GM12878 (cell line): ENCODE results near the gene FBXO8. TPM values are rescaled to one million over a fixed set of nuclear protein-coding genes. Genes with fewer than 3 reads are reported as not detected.

Source experiments
- ATAC-seq: fragments of 200-7000 bp; cut with Tn5 transposase; 3 replicates; pipeline ENCODE4 v1.9.1; 2020; ENCODE audit warnings: mild to moderate bottlenecking, moderate library complexity
- BruUV-seq: library from RNA; stranded (reverse); fragments of 400-500 nt; replicated peaks from 2 replicates; lab custom pipeline; 2021; lab: Mats Ljungman, UMichigan
- CTCF ChIA-PET: fragments of 300-600 bp; sonication (Branson Sonifier 250); formaldehyde crosslinking; extraction: SDS; loops from one replicate; lab custom pipeline; 2021; ENCODE audit warnings: inconsistent platforms; lab: Yijun Ruan, JAX
- POLR2A ChIA-PET: fragments of 350-600 bp; formaldehyde crosslinking; extraction: SDS; loops from one replicate; lab custom pipeline; 2021; ENCODE audit warnings: inconsistent platforms; lab: Charles Lee
- RAD21 ChIA-PET: fragments of 300-600 bp; sonication (Branson Sonifier 250); formaldehyde crosslinking; loops from one replicate; lab custom pipeline; 2023; ENCODE audit warnings: antibody characterized with exemption; ENCODE audit not compliant: unreplicated experiment; lab: Charles Lee
- SMC1A ChIA-PET: fragments of 300-600 bp; sonication (Branson Sonifier 250); formaldehyde crosslinking; loops from one replicate; lab custom pipeline; 2023; ENCODE audit not compliant: unreplicated experiment, uncharacterized antibody; lab: Charles Lee
- DNase-seq: peaks from one replicate; pipeline ENCODE4 v3.0.0-alpha.2; 2011; ENCODE audit warnings: low read depth, low spot score
- FAIRE-seq: peaks from 3 replicates; lab custom pipeline; 2011; peaks lifted over from hg19 to GRCh38; lab: Jason Lieb, UNC
- H2AFZ ChIP-seq: 2 replicates; pipeline ENCODE4 v1.6.0; 2011; ENCODE audit warnings: low read depth, low read length, control low read depth; ENCODE audit not compliant: control insufficient read depth
- H3K27ac ChIP-seq: 2 replicates; pipeline ENCODE4 v1.5.1; 2011; ENCODE audit warnings: control low read depth; ENCODE audit not compliant: control insufficient read depth, insufficient read depth
- H3K27me3 ChIP-seq, 2 experiments: replicated peaks in 1 of 2; 2 replicates each; pipeline versions ENCODE4 v1.6.0 to v1.6.1; 2011; ENCODE audit warnings: low read length in 1 of 2; ENCODE audit not compliant: control insufficient read depth in 2 of 2, insufficient read depth in 2 of 2
- H3K36me3 ChIP-seq, 2 experiments: 2 replicates each; pipeline ENCODE4 v1.5.1; 2011; ENCODE audit warnings: low read length in 1 of 2; ENCODE audit not compliant: control insufficient read depth in 2 of 2, insufficient read depth in 2 of 2
- H3K4me1 ChIP-seq: 2 replicates; pipeline ENCODE4 v1.6.1; 2011; ENCODE audit warnings: mild to moderate bottlenecking, low read length, moderate library complexity, mixed read lengths; ENCODE audit not compliant: control insufficient read depth, insufficient read depth
- H3K4me2 ChIP-seq: 2 replicates; pipeline ENCODE4 v1.6.0; 2011; ENCODE audit warnings: control low read depth; ENCODE audit not compliant: control insufficient read depth, insufficient read depth
- H3K4me3 ChIP-seq: fragments of 200-600 bp; sonication (generic); 2 replicates; pipeline ENCODE4 v1.5.1; 2016
- H3K79me2 ChIP-seq: 2 replicates; pipeline ENCODE4 v1.6.0; 2011; ENCODE audit warnings: low read length; ENCODE audit not compliant: control insufficient read depth, insufficient read depth
- H3K9ac ChIP-seq: 2 replicates; pipeline ENCODE4 v1.8.0; 2011; ENCODE audit warnings: low read length, control low read depth, mixed read lengths; ENCODE audit not compliant: control insufficient read depth, insufficient read depth
- H3K9me3 ChIP-seq: replicated peaks from 3 replicates; pipeline ENCODE4 v1.5.1; 2011; ENCODE audit warnings: mild to moderate bottlenecking, low read length; ENCODE audit not compliant: control insufficient read depth, insufficient read depth
- H4K20me1 ChIP-seq: 2 replicates; pipeline ENCODE4 v1.6.0; 2011; ENCODE audit not compliant: control insufficient read depth, insufficient read depth
- DPF2 ChIP-seq: fragments of 450-650 bp; IDR thresholded peaks from 2 replicates; pipeline ENCODE4 v1.6.1; 2017; ENCODE audit warnings: mild to moderate bottlenecking
- GATAD2B ChIP-seq: fragments of 450-650 bp; conservative IDR thresholded peaks from 2 replicates; pipeline ENCODE4 v1.6.1; 2017; ENCODE audit warnings: low read depth, mild to moderate bottlenecking, moderate library complexity
- IKZF2 ChIP-seq, 2 experiments: fragments of 450-650 bp; IDR thresholded peaks; 2 replicates each; pipeline ENCODE4 v1.6.1; 2017; ENCODE audit warnings: mild to moderate bottlenecking in 2 of 2, moderate library complexity in 2 of 2
- MTA2 ChIP-seq: fragments of 450-650 bp; IDR thresholded peaks from 2 replicates; pipeline ENCODE4 v1.6.1; 2016; ENCODE audit warnings: low read depth, mild to moderate bottlenecking, moderate library complexity
- STAT1 ChIP-seq: fragments of 450-650 bp; conservative IDR thresholded peaks from 2 replicates; pipeline ENCODE4 v1.6.1; 2014; ENCODE audit warnings: antibody characterized with exemption, mild to moderate bottlenecking
- STAT3 ChIP-seq: IDR thresholded peaks from 2 replicates; pipeline ENCODE4 v1.6.1; 2011; ENCODE audit warnings: low read depth, low read length, improper control_type of control experiment
- TCF12 ChIP-seq: IDR thresholded peaks from 2 replicates; pipeline ENCODE4 v1.6.1; 2011; ENCODE audit warnings: low read depth, mild to moderate bottlenecking, low read length
- YBX1 ChIP-seq: fragments of 450-650 bp; IDR thresholded peaks from 2 replicates; pipeline ENCODE4 v1.6.1; 2016; ENCODE audit warnings: antibody characterized with exemption
- WGBS: methylation state at CpG from one replicate; pipeline ENCODE4 v1.1.6; 2016; ENCODE audit warnings: low lambda C conversion rate; ENCODE audit not compliant: insufficient replicate concordance, insufficient coverage; ENCODE audit errors: missing lambda C conversion rate; 5-methylcytosine and 5-hydroxymethylcytosine counted together
- in situ Hi-C: fragments of 300-500 bp; cut with MboI; formaldehyde crosslinking; loops from 9 replicates; pipeline ENCODE4 v1.14.3; 2018; ENCODE audit warnings: mixed read lengths
- intact Hi-C: fragments of 100-400 bp; cut with micrococcal nuclease; formaldehyde crosslinking; loops from one replicate; pipeline ENCODE4 v1.14.2; 2022; ENCODE audit not compliant: unreplicated experiment
- polyA plus RNA-seq, 11 experiments: library from polyadenylated mRNA; depleted of rRNA in 4 of 11; unstranded in 6 of 11; stranded (reverse) in 5 of 11; fragments of >200 nt; fragmentation: Nextera tagmentation in 4 of 11; fragmentation: Illumina TruSeq in 1 of 11; extraction: Ambion mirVana in 4 of 11; extraction: Trizol in 1 of 11; gene quantifications; 1 replicate in 1 of 11; 2 replicates in 10 of 11; pipeline versions ENCODE4 v1.2.1 to v1.2.3, GENCODE V29; 2011 to 2016; ENCODE audit warnings: inconsistent platforms in 2 of 11, missing spikeins in 2 of 11, low read depth in 1 of 11
- total RNA-seq, 4 experiments: library from RNA; depleted of rRNA in 3 of 4; stranded (reverse); fragments of >200 nt in 3 of 4; fragmentation: Illumina TruSeq in 1 of 4; extraction: Trizol in 1 of 4; gene quantifications; 2 replicates each; pipeline versions ENCODE4 v1.2.1 to v1.2.3, GENCODE V29; 2013 to 2021
- TF ChIP-seq, protein P1 (sequence below): fragments of 450-650 bp; IDR thresholded peaks from 2 replicates; pipeline ENCODE4 v1.6.1; 2016; ENCODE audit warnings: mild to moderate bottlenecking, moderate library complexity, borderline replicate concordance

FBXO8 gene
- total and polyA plus RNA-seq, 10 of the 15 experiments (the other 5 are each of a cell fraction or from before 2014, with no cell fraction given), result 11.3 to 38.1 (median 16.8) TPM

DNA sequence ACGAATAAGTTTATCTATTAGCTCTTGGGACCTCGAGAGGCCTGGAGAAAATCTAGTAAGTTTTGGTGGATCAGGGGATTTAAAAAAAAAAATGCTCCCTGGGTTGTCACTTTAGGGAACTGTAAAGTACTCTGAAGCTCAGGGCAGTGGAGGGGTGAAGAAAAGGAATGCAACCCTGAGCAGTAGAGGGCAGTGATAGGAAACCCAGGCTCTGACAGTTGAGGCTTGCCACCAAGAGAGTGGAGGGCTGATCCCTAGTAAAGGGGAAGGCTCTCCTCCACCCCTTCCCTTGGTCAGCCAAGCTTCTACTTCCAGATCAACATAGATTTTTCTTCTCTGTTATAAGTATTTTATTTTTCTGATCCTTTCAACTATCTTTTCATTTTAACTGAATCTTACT, 73.1 kb downstream of the FBXO8 start:
- RAD21 ChIA-PET, result no interaction called here
- no TSS peak for BruUV-seq
- Histone ChIP-seq H3K4me1 (no peaks in the 10 kb centered on the region), H3K79me2 (no peaks in the 10 kb centered on the region), H2AFZ (no peak overlapping the region), H3K9me3 (no peaks in the 10 kb centered on the region), H3K4me3 (no peak overlapping the region), H3K36me3 (no peaks in the 10 kb centered on the region), H4K20me1 (no peaks in the 10 kb centered on the region)
- ATAC-seq, result peak; percentile 49; the same call in 2 of the 3 replicates
- 4% methylated on average over 2 of the region's 2 CpGs for WGBS
- SMC1A ChIA-PET, result no interaction called here
- POLR2A ChIA-PET, result no interaction called here
- no peak for DNase-seq
- intact Hi-C loops, result no loop called here
- no peak for FAIRE-seq
- TF ChIP-seq STAT3 (no peak), GATAD2B (no peak), YBX1 (no peak), STAT1 (no peak), DPF2 (no peak), TCF12 (no peak), MTA2 (no peak), IKZF2 (IDR thresholded peaks at IDR 0.05) (no peak)
- TF ChIP-seq, protein P1, sequence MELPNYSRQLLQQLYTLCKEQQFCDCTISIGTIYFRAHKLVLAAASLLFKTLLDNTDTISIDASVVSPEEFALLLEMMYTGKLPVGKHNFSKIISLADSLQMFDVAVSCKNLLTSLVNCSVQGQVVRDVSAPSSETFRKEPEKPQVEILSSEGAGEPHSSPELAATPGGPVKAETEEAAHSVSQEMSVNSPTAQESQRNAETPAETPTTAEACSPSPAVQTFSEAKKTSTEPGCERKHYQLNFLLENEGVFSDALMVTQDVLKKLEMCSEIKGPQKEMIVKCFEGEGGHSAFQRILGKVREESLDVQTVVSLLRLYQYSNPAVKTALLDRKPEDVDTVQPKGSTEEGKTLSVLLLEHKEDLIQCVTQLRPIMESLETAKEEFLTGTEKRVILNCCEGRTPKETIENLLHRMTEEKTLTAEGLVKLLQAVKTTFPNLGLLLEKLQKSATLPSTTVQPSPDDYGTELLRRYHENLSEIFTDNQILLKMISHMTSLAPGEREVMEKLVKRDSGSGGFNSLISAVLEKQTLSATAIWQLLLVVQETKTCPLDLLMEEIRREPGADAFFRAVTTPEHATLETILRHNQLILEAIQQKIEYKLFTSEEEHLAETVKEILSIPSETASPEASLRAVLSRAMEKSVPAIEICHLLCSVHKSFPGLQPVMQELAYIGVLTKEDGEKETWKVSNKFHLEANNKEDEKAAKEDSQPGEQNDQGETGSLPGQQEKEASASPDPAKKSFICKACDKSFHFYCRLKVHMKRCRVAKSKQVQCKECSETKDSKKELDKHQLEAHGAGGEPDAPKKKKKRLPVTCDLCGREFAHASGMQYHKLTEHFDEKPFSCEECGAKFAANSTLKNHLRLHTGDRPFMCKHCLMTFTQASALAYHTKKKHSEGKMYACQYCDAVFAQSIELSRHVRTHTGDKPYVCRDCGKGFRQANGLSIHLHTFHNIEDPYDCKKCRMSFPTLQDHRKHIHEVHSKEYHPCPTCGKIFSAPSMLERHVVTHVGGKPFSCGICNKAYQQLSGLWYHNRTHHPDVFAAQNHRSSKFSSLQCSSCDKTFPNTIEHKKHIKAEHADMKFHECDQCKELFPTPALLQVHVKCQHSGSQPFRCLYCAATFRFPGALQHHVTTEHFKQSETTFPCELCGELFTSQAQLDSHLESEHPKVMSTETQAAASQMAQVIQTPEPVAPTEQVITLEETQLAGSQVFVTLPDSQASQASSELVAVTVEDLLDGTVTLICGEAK, result no peak
- TF ChIP-seq, all 136 proteins: peak for 0
- Histone ChIP-seq H3K27me3 (peaks cover 4 to 20% of the 10 kb centered on the region in 2 experiments), H3K9ac (no peak overlapping the region), H3K4me2 (no peak overlapping the region), H3K27ac (no peak overlapping the region)
- CTCF ChIA-PET, result interaction anchor here (0.9 to 1.1 kb wide), 3 partner anchors 12 to 110 kb away, joined by 3 to 5 read pairs (median 4); no protein-coding TSS in a partner anchor
- in situ Hi-C loops, result no loop called here
